SK-N-SH treated with all-trans-retinoic acid at 6 μM for 48 hours (cell line): Measurements from ENCODE around the gene DPF3.

Source experiments
- ATAC-seq: fragments of 200-7000 bp; cut with Tn5 transposase; 3 replicates; pipeline ENCODE4 v1.9.1; 2020; ENCODE audit warnings: mild to moderate bottlenecking, moderate library complexity
- ARNTL ChIP-seq: fragments of 450-650 bp; formaldehyde crosslinking; IDR thresholded peaks from 2 replicates; pipeline ENCODE4 v1.5.0; 2020; ENCODE audit warnings: low read depth, mild to moderate bottlenecking, moderate library complexity, borderline replicate concordance
- BACH2 ChIP-seq: fragments of 250-450 bp; sonication (Bioruptor Pico); IDR thresholded peaks from 2 replicates; pipeline ENCODE4 v1.9.0; 2021; ENCODE audit warnings: mild to moderate bottlenecking, borderline replicate concordance
- CSDC2 ChIP-seq: fragments of 250-450 bp; sonication (Bioruptor Pico); IDR thresholded peaks from 2 replicates; pipeline ENCODE4 v1.5.0; 2020; ENCODE audit warnings: mild to moderate bottlenecking, moderate library complexity
- CSRNP3 ChIP-seq: fragments of 250-450 bp; sonication (Bioruptor Pico); IDR thresholded peaks from 2 replicates; pipeline ENCODE4 v1.5.1; 2021; ENCODE audit warnings: mild to moderate bottlenecking, moderate library complexity
- ESRRG ChIP-seq: fragments of 250-450 bp; sonication (Bioruptor Pico); IDR thresholded peaks from 2 replicates; pipeline ENCODE4 v1.6.1; 2021; ENCODE audit warnings: mild to moderate bottlenecking
- GLIS3 ChIP-seq: fragments of 250-450 bp; sonication (Bioruptor Pico); IDR thresholded peaks from 2 replicates; pipeline ENCODE4 v1.5.0; 2020; ENCODE audit warnings: mild to moderate bottlenecking, moderate library complexity
- ISL1 ChIP-seq: fragments of 250-450 bp; sonication (Bioruptor Pico); IDR thresholded peaks from 2 replicates; pipeline ENCODE4 v2.1.2; 2022; ENCODE audit warnings: mild to moderate bottlenecking, moderate library complexity
- OSR1 ChIP-seq: fragments of 250-450 bp; sonication (Bioruptor Pico); IDR thresholded peaks from 2 replicates; pipeline ENCODE4 v1.8.0; 2022; ENCODE audit warnings: moderate library complexity, mild to moderate bottlenecking, inconsistent platforms
- PATZ1 ChIP-seq: fragments of 250-450 bp; sonication (Bioruptor Pico); IDR thresholded peaks from 2 replicates; pipeline ENCODE4 v1.8.0; 2020; ENCODE audit warnings: mild to moderate bottlenecking, moderate library complexity, borderline replicate concordance
- PPARA ChIP-seq: fragments of 250-450 bp; sonication (Bioruptor Pico); IDR thresholded peaks from 2 replicates; pipeline ENCODE4 v1.5.0; 2020; ENCODE audit warnings: mild to moderate bottlenecking, borderline replicate concordance
- RARB ChIP-seq: fragments of 250-450 bp; sonication (Bioruptor Pico); IDR thresholded peaks from 2 replicates; pipeline ENCODE4 v1.8.0; 2021; ENCODE audit warnings: mild to moderate bottlenecking, moderate library complexity
- TCF4 ChIP-seq: fragments of 250-450 bp; sonication (Bioruptor Pico); IDR thresholded peaks from 2 replicates; pipeline ENCODE4 v1.8.0; 2021; ENCODE audit warnings: mild to moderate bottlenecking, moderate library complexity, borderline replicate concordance
- TSHZ2 ChIP-seq: fragments of 250-450 bp; sonication (Bioruptor Pico); IDR thresholded peaks from 2 replicates; pipeline ENCODE4 v1.5.0; 2020; ENCODE audit warnings: mild to moderate bottlenecking, moderate library complexity
- ZC3H10 ChIP-seq: fragments of 250-450 bp; sonication (Bioruptor Pico); IDR thresholded peaks from 2 replicates; pipeline ENCODE4 v1.5.1; 2021; ENCODE audit warnings: mild to moderate bottlenecking, moderate library complexity
- ZFP3 ChIP-seq: fragments of 250-450 bp; sonication (Bioruptor Pico); IDR thresholded peaks from 2 replicates; pipeline ENCODE4 v1.5.0; 2020; ENCODE audit warnings: mild to moderate bottlenecking, moderate library complexity
- ZFP30 ChIP-seq: fragments of 450-650 bp; formaldehyde crosslinking; IDR thresholded peaks from 2 replicates; pipeline ENCODE4 v1.5.0; 2022; ENCODE audit warnings: mild to moderate bottlenecking, moderate library complexity
- ZNF565 ChIP-seq: fragments of 450-650 bp; formaldehyde crosslinking; conservative IDR thresholded peaks from 2 replicates; pipeline ENCODE4 v1.5.0; 2020; ENCODE audit warnings: low read depth, mild to moderate bottlenecking, moderate library complexity
- ZNF70 ChIP-seq: fragments of 450-650 bp; formaldehyde crosslinking; IDR thresholded peaks from 2 replicates; pipeline ENCODE4 v1.5.0; 2020; ENCODE audit warnings: mild to moderate bottlenecking, moderate library complexity
- ZNF8 ChIP-seq: fragments of 450-650 bp; formaldehyde crosslinking; IDR thresholded peaks from 2 replicates; pipeline ENCODE4 v1.5.0; 2020; ENCODE audit warnings: mild to moderate bottlenecking, moderate library complexity

DPF3 gene

GRCh38 chr14:72732022-72732780 is 161.7 kb downstream of the DPF3 start:
- no peak for ATAC-seq
- TF ChIP-seq ZNF70 (CRISPR knock-in tag) (no peak), ARNTL (CRISPR knock-in tag) (no peak), CSDC2 (CRISPR knock-in tag) (no peak), PATZ1 (no peak), CSRNP3 (no peak), RARB (CRISPR knock-in tag) (no peak), ISL1 (CRISPR knock-in tag) (no peak), OSR1 (CRISPR knock-in tag) (no peak), ZNF8 (no peak), TSHZ2 (CRISPR knock-in tag) (no peak), PPARA (CRISPR knock-in tag) (no peak), TCF4 (CRISPR knock-in tag) (no peak), ZNF565 (CRISPR knock-in tag) (no peak), ESRRG (CRISPR knock-in tag) (no peak), ZC3H10 (CRISPR knock-in tag) (no peak)
- TF ChIP-seq, all 23 proteins: peak for 0

GRCh38 chr14:72731252-72732020 is 162.5 kb downstream of the DPF3 start:
- ATAC-seq, result no peak

GRCh38 chr14:72730468-72730867 is 163.4 kb downstream of the DPF3 start:
- no peak for ATAC-seq
- TF ChIP-seq GLIS3 (CRISPR knock-in tag), result no peak
- no peak for TF ChIP-seq BACH2
- no peak for TF ChIP-seq PATZ1
- no peak for TF ChIP-seq OSR1 (CRISPR knock-in tag)

More at GRCh38 chr14:72731252-72732020, 162.5 kb downstream of the DPF3 start:
- TF ChIP-seq ZC3H10 (CRISPR knock-in tag) (no peak), ARNTL (CRISPR knock-in tag) (no peak), TCF4 (CRISPR knock-in tag) (no peak), GLIS3 (CRISPR knock-in tag) (no peak), ZNF8 (no peak), ZFP30 (CRISPR knock-in tag) (no peak), ZFP3 (CRISPR knock-in tag) (no peak), CSDC2 (CRISPR knock-in tag) (no peak), CSRNP3 (no peak), ZNF70 (CRISPR knock-in tag) (no peak)
